Mesothelial cell of epicardium (in vitro differentiated cells): Measurements from ENCODE around the gene DMXL1. TPM values are rescaled to one million over a fixed set of nuclear protein-coding genes. Genes with fewer than 3 reads are reported as not detected.

Experiments
- DNase-seq, 2 experiments: peaks; one replicate each; pipeline ENCODE4 v3.0.0; 2021; ENCODE audit warnings: low spot score in 2 of 2; ENCODE audit not compliant: unreplicated experiment in 2 of 2
- H3K27ac Mint-ChIP-seq: 2 replicates; pipeline ENCODE4 v1.8.0; 2021; ENCODE audit warnings: mixed read lengths
- H3K27me3 Mint-ChIP-seq: 2 replicates; pipeline ENCODE4 v1.8.0; 2021; ENCODE audit warnings: low read depth, mixed read lengths
- H3K36me3 Mint-ChIP-seq: 2 replicates; pipeline ENCODE4 v1.8.0; 2021; ENCODE audit warnings: mixed read lengths
- H3K4me1 Mint-ChIP-seq: 2 replicates; pipeline ENCODE4 v1.8.0; 2021; ENCODE audit warnings: mixed read lengths
- H3K4me3 Mint-ChIP-seq: 2 replicates; pipeline ENCODE4 v1.8.0; 2021; ENCODE audit warnings: mild to moderate bottlenecking, moderate library complexity, mixed read lengths
- H3K9me3 Mint-ChIP-seq: 2 replicates; pipeline ENCODE4 v1.8.0; 2021; ENCODE audit warnings: mixed read lengths
- total RNA-seq: library from RNA; stranded (reverse); gene quantifications from 3 replicates; pipeline ENCODE4 v1.2.1, GENCODE V29; 2021
- TF ChIP-seq, protein P1 (sequence below): fragments of 200-600 bp; sonication (generic); IDR thresholded peaks from one replicate; pipeline ENCODE4 v1.5.0; 2021; ENCODE audit warnings: antibody characterized with exemption; ENCODE audit not compliant: unreplicated experiment

The DMXL1 gene
- total RNA-seq, 1 donor from 2014 or later, result 74.9 TPM

DNA sequence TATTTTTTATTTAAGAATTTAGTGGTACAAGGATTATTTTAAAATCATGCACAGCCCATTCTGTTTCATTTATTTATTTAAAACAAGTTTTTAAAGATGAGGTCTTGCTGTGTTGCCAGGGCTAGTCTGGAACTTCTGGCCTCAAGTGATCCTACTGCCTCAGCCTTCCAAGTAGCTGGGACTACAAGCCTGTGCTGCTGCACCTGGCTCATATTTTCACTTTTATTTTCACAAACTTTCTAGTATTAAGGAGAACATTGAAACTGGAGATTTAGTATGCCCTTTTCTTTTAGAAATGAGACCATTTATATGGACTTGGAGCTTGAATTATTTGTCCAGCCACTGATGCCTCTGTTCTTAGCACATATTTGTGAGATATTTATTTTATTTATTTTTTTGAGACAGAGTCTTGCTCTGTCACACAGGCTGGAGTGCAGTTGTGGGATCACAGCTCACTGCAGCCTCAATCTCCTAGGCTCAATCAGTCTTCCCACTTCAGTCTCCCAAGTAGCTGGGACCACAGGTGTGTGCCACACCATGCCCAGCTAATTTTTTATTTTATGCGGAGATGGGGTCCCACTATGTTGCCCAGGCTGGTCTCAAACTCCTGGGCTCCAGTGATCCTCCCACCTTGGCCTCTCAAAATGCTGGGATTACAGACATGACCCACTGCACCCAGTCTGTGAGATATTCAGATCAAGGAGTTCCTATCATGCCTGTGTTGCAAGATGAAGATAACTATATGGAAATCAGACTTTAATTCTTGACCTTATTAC lies 7.4 kb downstream of the DMXL1 start:
- peak overlapping the region; percentile 78 for H3K27ac Mint-ChIP-seq
- DNase-seq, result no peak
- TF ChIP-seq, protein P1, sequence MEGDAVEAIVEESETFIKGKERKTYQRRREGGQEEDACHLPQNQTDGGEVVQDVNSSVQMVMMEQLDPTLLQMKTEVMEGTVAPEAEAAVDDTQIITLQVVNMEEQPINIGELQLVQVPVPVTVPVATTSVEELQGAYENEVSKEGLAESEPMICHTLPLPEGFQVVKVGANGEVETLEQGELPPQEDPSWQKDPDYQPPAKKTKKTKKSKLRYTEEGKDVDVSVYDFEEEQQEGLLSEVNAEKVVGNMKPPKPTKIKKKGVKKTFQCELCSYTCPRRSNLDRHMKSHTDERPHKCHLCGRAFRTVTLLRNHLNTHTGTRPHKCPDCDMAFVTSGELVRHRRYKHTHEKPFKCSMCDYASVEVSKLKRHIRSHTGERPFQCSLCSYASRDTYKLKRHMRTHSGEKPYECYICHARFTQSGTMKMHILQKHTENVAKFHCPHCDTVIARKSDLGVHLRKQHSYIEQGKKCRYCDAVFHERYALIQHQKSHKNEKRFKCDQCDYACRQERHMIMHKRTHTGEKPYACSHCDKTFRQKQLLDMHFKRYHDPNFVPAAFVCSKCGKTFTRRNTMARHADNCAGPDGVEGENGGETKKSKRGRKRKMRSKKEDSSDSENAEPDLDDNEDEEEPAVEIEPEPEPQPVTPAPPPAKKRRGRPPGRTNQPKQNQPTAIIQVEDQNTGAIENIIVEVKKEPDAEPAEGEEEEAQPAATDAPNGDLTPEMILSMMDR, result no peak
- H3K9me3 Mint-ChIP-seq, result no peaks in the 10 kb centered on the region
- H3K36me3 Mint-ChIP-seq, result no peaks in the 10 kb centered on the region
- H3K4me3 Mint-ChIP-seq, result no peak overlapping the region
- no peaks in the 10 kb centered on the region for H3K27me3 Mint-ChIP-seq
- peaks cover 59% of the 10 kb centered on the region for H3K4me1 Mint-ChIP-seq

DNA sequence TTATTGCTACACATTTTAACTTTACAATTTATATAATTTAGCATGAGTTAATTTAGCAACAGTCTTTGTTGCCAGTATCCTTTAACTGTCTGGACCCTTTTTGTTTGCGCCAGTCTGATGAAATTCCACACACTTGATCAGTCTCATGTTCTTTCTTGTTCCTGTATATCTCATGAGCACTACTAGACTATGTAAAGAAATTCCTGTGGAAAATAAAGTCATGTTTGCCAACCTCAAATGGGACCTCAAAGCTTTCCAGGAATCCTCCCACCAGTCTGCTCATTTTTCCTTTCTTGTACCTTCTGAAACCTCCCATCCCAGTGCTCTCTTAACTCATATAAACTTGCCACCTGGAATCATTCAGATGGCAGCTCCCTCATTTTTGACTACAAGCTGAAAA lies 8.0 kb downstream of the DMXL1 start:
- no peaks in the 10 kb centered on the region for H3K9me3 Mint-ChIP-seq
- peaks cover 54% of the 10 kb centered on the region for H3K4me1 Mint-ChIP-seq
- no peak overlapping the region for H3K4me3 Mint-ChIP-seq
- peak overlapping the region; percentile 78 for H3K27ac Mint-ChIP-seq
- no peaks in the 10 kb centered on the region for H3K36me3 Mint-ChIP-seq
- H3K27me3 Mint-ChIP-seq, result no peaks in the 10 kb centered on the region
- no peak for DNase-seq
- TF ChIP-seq, protein P1, result no peak

DNA sequence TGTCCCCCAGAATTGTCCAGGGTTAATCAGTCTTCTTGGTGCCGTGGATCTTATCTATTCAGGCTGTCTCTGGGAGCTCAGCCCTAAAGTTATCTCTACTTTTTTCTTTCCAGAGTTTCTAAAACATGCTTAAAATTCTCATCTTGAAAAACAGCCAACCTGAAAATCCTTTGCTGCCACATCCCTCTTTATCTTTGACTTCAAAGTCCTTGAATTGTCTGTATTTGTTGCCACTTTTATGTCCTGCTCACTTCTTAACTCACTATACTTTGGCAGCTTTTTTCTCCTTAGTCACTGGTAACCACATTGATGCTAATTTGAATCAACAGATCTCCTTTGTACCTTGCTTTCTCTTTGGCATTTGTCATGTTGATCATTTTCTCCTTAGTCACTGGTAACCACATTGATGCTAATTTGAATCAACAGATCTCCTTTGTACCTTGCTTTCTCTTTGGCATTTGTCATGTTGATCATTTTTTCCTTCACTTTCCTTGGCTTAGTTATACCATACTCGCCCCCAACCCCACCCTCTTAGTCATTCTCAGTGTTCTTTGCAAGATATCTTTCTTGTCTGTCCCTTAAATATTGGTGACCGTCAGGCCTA lies 8.5 kb downstream of the DMXL1 start:
- Mint-ChIP-seq H3K4me1 (peaks cover 48% of the 10 kb centered on the region), H3K9me3 (no peaks in the 10 kb centered on the region), H3K4me3 (no peak overlapping the region), H3K27ac (peak overlapping the region; percentile 78), H3K27me3 (no peaks in the 10 kb centered on the region), H3K36me3 (no peaks in the 10 kb centered on the region)
- TF ChIP-seq, protein P1, result no peak
- no peak for DNase-seq

DNA sequence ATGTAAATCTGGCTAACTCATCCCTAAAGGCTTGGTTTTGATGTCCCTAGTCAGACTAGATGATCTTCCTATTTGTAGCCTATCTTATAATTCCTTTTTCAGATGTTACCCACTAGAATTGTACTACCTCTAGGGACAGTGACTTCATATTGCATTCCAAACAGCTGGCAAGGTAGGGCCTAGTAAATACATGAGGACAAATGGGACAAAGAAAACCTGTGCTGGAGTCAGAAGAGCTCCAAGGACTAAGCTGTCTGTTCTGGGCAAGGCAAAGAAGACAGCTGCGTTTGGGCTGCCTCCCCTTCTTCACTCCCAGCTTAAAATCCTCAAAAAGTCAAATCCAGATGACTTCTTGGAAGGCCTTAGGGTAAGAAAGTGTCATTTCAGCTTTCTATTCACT lies 10.0 kb downstream of the DMXL1 start:
- TF ChIP-seq, protein P1, result no peak
- H3K4me3 Mint-ChIP-seq, result no peak overlapping the region
- DNase-seq, result no peak
- H3K27ac Mint-ChIP-seq, result peak overlapping the region; percentile 78
- peaks cover 43% of the 10 kb centered on the region for H3K4me1 Mint-ChIP-seq
- no peaks in the 10 kb centered on the region for H3K27me3 Mint-ChIP-seq
- peaks cover 7% of the 10 kb centered on the region for H3K9me3 Mint-ChIP-seq
- H3K36me3 Mint-ChIP-seq, result peaks cover 10% of the 10 kb centered on the region

DNA sequence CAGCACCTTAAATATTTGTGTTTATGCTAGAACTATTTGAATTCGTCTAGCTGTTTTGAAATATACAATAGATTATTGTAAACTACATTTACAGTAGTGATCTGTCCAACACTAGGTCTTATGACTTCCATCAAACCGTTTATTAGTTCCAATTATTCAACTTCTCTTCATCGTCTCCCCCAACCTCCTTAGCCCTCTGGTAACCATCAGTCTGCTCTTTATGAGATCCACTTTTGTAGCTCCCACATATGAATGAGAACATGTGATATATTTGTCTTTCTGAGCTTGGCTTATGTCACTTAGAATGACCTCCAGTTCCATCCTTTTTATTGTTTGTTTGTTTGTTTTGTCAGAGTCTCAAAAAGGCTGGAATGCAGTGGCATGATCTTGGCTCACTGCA lies 11.8 kb downstream of the DMXL1 start:
- TF ChIP-seq, protein P1, result no peak
- peak overlapping the region; percentile 39 for H3K27ac Mint-ChIP-seq
- H3K4me3 Mint-ChIP-seq, result no peak overlapping the region
- H3K4me1 Mint-ChIP-seq, result peaks cover 39% of the 10 kb centered on the region
- DNase-seq, result no peak
- peaks cover 24% of the 10 kb centered on the region for H3K9me3 Mint-ChIP-seq
- no peaks in the 10 kb centered on the region for H3K27me3 Mint-ChIP-seq
- H3K36me3 Mint-ChIP-seq, result peaks cover 26% of the 10 kb centered on the region
